AG04449 (cell line): ENCODE results near the gene RPL4.
"Not testable (repeated sequence)": the region's sequence is repeated elsewhere in the genome, so short reads cannot be mapped to it uniquely, and the experiment has no call there.

Source experiments
- CTCF ChIA-PET: fragments of 350-600 bp; formaldehyde crosslinking; extraction: SDS; loops from one replicate; lab custom pipeline; 2021; ENCODE audit warnings: antibody characterized with exemption; lab: Yijun Ruan, JAX
- POLR2A ChIA-PET: fragments of 400-600, 350-600 bp; formaldehyde crosslinking; extraction: SDS; loops from one replicate; lab custom pipeline; 2020; ENCODE audit warnings: antibody characterized with exemption, inconsistent platforms; lab: Yijun Ruan, JAX
- DNase-seq: peaks from one replicate; pipeline ENCODE4 v3.0.0-alpha.2; 2010; ENCODE audit warnings: low read depth, low spot score
- H3K4me3 ChIP-seq: 2 replicates; pipeline ENCODE4 v1.5.1; 2011; ENCODE audit warnings: low read depth, mild to moderate bottlenecking, control low read depth, low read length
- CTCF ChIP-seq: IDR thresholded peaks from one replicate; pipeline ENCODE4 v1.5.1; 2011; ENCODE audit warnings: mild to moderate bottlenecking, moderate library complexity, low read length, control low read depth, inconsistent platforms; ENCODE audit not compliant: insufficient read depth; ENCODE audit errors: missing control alignments

Gene RPL4

GRCh38 chr15:66503780-66504562, 684 bp downstream of the RPL4 start:
- ChIA-PET POLR2A (interaction anchor here (0.8 kb wide), 1 partner anchor 28 kb away, joined by 3 read pairs; no protein-coding TSS in a partner anchor), CTCF (interaction anchor here (0.8 to 1.5 kb wide), 5 partner anchors 9 to 214 kb away, joined by 3 to 7 read pairs (median 3); no protein-coding TSS in a partner anchor)
- peak overlapping the region; percentile 98 for H3K4me3 ChIP-seq
- no peak for DNase-seq
- no peak for TF ChIP-seq CTCF

- DNase-seq, POLR2A ChIA-PET: not testable (repeated sequence)
- peak overlapping the region; percentile 98 for H3K4me3 ChIP-seq
- CTCF ChIA-PET = interaction anchor here (1.0 to 1.5 kb wide), 2 partner anchors 9 to 64 kb away, joined by 3 to 7 read pairs; no protein-coding TSS in a partner anchor
Observed at GRCh38 chr15:66503041-66503648, 1.5 kb downstream of the RPL4 start.

GRCh38 chr15:66502491-66502890, 2.2 kb downstream of the RPL4 start:
- CTCF ChIA-PET = interaction anchor here (1.0 to 1.5 kb wide), 2 partner anchors 9 to 64 kb away, joined by 3 to 7 read pairs; no protein-coding TSS in a partner anchor

GRCh38 chr15:66500346-66500745, 4.3 kb downstream of the RPL4 start:
- POLR2A ChIA-PET, H3K4me3 ChIP-seq, DNase-seq: not testable (repeated sequence)
- CTCF ChIA-PET = interaction anchor here (0.9 to 6.1 kb wide), 6 partner anchors 12 to 213 kb away, joined by 3 to 112 read pairs (median 4); partner anchors contain the start of gene MAP2K1

More at GRCh38 chr15:66502491-66502890, 2.2 kb downstream of the RPL4 start:
- POLR2A ChIA-PET = no interaction called here
- DNase-seq = no peak
- no peak for TF ChIP-seq CTCF
- peak overlapping the region; percentile 98 for H3K4me3 ChIP-seq

GRCh38 chr15:66498501-66499386, 5.9 kb downstream of the RPL4 start:
- no peak for DNase-seq
- ChIA-PET POLR2A (interaction anchor here (1.3 to 3.6 kb wide), 3 partner anchors 32 to 112 kb away, joined by 3 to 19 read pairs (median 4); partner anchors contain the start of gene MAP2K1), CTCF (interaction anchor here (0.7 to 6.1 kb wide), 60 partner anchors 8 to 601 kb away, joined by 3 to 112 read pairs (median 5); partner anchors contain the start of genes LCTL, MAP2K1, MEGF11 and TIPIN)
- no peak overlapping the region for H3K4me3 ChIP-seq
- peak; percentile 12 for TF ChIP-seq CTCF

GRCh38 chr15:66497502-66498455, 6.9 kb downstream of the RPL4 start, which contains the start of gene SNAPC5:
SNAPC5 (minus strand) TSS chr15:66497762; CDS start chr15:66497731, 31 bp downstream.
- no peak for DNase-seq
- H3K4me3 ChIP-seq = peak within 1 kb of the TSS; percentile 94
- CTCF ChIA-PET = interaction anchor here (0.6 to 6.1 kb wide), 68 partner anchors 9 to 600 kb away, joined by 3 to 112 read pairs (median 4); partner anchors contain the start of genes LCTL, MAP2K1, MEGF11 and TIPIN
- POLR2A ChIA-PET = interaction anchor here (0.6 to 3.6 kb wide), 6 partner anchors 9 to 111 kb away, joined by 3 to 19 read pairs (median 4); partner anchors contain the start of gene MAP2K1
- peak; percentile 95 for TF ChIP-seq CTCF
